ENCODE data around the gene TRPC4.

DNA sequence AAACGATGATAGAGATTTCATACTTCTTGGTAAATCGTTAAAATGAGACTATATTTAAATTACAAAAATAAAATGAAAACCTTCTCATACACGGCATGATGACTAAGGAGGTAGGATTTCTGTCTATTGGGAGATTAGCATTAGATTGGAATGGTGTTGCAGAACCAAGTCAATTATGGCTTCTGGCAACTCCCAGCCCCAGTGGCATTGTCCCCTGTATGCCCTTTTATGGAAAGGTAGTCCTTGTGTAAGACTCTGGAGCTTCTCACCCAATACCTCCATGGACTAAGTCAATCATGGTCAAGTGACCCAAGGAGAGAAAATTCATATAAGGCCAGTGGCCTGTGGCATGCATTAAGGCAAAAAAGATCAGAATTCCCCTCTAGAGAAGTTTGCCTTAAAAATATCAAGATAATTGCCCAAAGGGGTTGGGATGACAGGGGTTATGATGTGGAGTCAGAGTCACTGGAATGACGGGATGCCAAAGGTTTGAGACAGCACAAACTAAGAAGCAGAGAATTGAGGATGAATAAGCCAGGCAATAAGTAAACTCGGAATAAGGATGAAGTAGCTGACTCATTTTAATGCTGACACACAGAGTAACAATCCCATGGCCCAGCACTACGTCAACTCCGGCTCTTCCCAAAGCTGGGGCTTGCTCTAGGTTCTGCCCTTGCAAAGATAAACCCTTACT lies 213.2 kb downstream of the TRPC4 start:
- no peak for TF ChIP-seq REST (IDR thresholded peaks at IDR 0.05)
- TF ChIP-seq, protein P1, sequence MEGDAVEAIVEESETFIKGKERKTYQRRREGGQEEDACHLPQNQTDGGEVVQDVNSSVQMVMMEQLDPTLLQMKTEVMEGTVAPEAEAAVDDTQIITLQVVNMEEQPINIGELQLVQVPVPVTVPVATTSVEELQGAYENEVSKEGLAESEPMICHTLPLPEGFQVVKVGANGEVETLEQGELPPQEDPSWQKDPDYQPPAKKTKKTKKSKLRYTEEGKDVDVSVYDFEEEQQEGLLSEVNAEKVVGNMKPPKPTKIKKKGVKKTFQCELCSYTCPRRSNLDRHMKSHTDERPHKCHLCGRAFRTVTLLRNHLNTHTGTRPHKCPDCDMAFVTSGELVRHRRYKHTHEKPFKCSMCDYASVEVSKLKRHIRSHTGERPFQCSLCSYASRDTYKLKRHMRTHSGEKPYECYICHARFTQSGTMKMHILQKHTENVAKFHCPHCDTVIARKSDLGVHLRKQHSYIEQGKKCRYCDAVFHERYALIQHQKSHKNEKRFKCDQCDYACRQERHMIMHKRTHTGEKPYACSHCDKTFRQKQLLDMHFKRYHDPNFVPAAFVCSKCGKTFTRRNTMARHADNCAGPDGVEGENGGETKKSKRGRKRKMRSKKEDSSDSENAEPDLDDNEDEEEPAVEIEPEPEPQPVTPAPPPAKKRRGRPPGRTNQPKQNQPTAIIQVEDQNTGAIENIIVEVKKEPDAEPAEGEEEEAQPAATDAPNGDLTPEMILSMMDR (IDR thresholded peaks at IDR 0.05) = no peak
- no peak for TF ChIP-seq POLR2A (IDR thresholded peaks at IDR 0.05; ENCODE audit: low read length)
- no peak for TF ChIP-seq MAX (IDR thresholded peaks at IDR 0.05)
- peak; percentile 84 for TF ChIP-seq MAFK (IDR thresholded peaks at IDR 0.05; ENCODE audit: partially characterized antibody)

Data from A549 (cell line).